Testis (tissue), 2 donors: ENCODE data around the gene CACNA1S.

Experiments used
- POLR2A ChIP-seq: fragments of 450-650 bp; IDR thresholded peaks from one replicate; pipeline ENCODE4 v1.6.1; 2017; ENCODE audit warnings: antibody characterized with exemption, mild to moderate bottlenecking, moderate library complexity
- TF ChIP-seq, protein P1 (sequence below), 3 experiments: fragments of 450-650 bp in 2 of 3; fragments of 200-600 bp in 1 of 3; sonication (generic) in 1 of 3; IDR thresholded peaks; one replicate each; pipeline ENCODE4 v1.5.1; 2016 to 2019; ENCODE audit warnings: antibody characterized with exemption in 3 of 3, mild to moderate bottlenecking in 2 of 3, moderate library complexity in 1 of 3

DNA sequence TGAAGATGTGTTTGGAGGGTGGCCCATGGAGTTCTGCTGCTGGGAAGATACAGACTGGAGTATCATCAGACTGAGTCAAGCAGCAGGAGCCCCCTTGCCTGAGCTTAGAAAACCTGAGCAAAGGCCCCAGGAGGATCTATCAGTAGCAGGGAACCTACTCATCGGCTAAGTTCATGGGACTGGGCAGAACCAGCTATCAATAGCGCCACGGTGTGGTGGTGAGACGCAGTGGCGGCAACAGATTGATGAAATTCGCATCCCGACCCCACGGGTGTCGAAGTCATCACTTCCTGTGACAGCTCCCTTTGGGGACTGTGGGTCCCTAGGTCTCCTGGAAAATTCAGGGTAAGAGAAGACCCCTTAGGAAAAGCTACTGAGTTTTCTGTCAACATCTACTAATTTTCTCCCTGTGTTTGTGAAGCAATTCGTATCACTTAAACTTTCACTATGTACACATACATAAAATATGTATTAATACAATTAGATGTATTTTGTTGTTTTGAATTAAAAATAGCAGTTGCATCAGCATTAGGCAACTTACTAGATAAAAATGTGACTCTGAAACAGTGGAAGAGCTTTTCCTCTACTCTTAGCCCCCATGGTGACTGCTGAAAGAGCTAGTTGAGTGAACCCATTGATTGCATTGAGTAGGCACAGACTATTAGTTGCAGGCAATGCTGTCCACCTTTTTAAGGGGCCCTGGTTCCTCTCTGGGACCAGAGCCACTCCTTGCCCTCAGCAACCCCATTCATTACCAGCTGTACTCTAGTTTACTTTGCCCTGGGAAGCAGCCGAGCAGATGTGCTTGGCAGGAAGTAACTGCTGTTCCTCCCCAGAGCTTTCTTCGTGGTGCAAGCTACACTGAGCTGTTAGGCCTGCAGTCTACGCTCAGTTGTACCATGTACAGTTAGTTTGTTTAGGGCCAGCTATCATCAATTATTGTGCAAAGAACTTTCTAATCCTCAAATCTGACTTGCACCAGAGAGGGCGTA, 7.3 kb upstream of the CACNA1S start:
- TF ChIP-seq, protein P1, sequence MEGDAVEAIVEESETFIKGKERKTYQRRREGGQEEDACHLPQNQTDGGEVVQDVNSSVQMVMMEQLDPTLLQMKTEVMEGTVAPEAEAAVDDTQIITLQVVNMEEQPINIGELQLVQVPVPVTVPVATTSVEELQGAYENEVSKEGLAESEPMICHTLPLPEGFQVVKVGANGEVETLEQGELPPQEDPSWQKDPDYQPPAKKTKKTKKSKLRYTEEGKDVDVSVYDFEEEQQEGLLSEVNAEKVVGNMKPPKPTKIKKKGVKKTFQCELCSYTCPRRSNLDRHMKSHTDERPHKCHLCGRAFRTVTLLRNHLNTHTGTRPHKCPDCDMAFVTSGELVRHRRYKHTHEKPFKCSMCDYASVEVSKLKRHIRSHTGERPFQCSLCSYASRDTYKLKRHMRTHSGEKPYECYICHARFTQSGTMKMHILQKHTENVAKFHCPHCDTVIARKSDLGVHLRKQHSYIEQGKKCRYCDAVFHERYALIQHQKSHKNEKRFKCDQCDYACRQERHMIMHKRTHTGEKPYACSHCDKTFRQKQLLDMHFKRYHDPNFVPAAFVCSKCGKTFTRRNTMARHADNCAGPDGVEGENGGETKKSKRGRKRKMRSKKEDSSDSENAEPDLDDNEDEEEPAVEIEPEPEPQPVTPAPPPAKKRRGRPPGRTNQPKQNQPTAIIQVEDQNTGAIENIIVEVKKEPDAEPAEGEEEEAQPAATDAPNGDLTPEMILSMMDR (IDR thresholded peaks at IDR 0.05): peak in 2 of 3 experiments; percentile 39 to 45
- TF ChIP-seq POLR2A: no peak
